KOPT-K1 (cell line): Measurements from ENCODE around the gene MZT1.

Experiments used
- H3K27ac ChIP-seq: fragments of 200-600 bp; sonication (generic); 2 replicates; pipeline ENCODE4 v1.5.1; 2016; ENCODE audit warnings: antibody characterized with exemption, mild to moderate bottlenecking, low read depth, low read length; ENCODE audit not compliant: poor library complexity, severe bottlenecking
- H3K36me3 ChIP-seq: fragments of 200-600 bp; sonication (generic); 2 replicates; pipeline ENCODE4 v1.5.1; 2017; ENCODE audit warnings: antibody characterized with exemption, mild to moderate bottlenecking, low read length, moderate library complexity; ENCODE audit not compliant: insufficient read depth
- H3K9me3 ChIP-seq: fragments of 200-600 bp; sonication (generic); 2 replicates; pipeline ENCODE4 v1.5.1; 2017; ENCODE audit warnings: antibody characterized with exemption, low read length, mild to moderate bottlenecking; ENCODE audit not compliant: insufficient read depth, poor library complexity, severe bottlenecking

The MZT1 gene

DNA sequence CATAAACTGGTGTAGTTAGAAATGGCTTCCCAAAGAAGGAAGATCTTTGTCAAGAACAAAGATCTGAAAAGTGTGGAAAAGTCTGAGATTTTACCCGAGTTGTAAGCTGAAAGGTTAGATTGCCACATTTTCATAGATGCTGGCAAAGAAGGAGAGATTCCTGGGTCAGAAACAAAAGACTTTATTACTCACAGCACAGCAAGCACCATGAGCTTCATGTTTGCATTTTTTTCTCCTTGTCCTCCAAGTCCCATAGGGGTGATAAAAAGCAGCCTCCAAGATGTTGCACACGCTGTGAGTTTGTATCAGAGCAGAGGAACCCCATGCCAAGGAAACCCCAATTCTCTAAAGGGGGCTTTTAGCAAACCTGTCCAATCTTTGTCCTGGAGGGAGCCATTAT lies 29.3 kb downstream of the MZT1 start:
- no peak overlapping the region for H3K27ac ChIP-seq

DNA sequence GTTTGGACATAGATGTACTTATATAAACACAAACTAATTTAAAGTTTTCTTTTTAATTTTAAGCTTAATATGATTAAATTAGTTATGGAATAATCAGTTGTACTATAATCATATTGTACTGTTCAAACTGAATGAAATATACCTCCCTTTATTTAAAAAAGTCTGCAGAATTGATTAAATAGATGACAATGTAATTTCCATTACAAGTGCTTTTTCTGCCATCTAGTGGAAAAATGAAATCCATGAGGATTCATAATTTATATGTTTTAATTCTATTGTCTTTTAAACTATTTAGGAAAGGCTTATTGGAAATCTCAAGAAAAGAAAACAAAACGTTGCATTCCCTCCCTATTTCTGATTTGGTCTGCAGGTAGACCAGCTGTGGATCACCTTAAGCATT lies 30.9 kb downstream of the MZT1 start:
- Histone ChIP-seq H3K36me3 (no peaks in the 10 kb centered on the region), H3K27ac (no peak overlapping the region)

More for the DNA sequence above, 29.3 kb downstream of the MZT1 start:
- Histone ChIP-seq H3K9me3 (no peaks in the 10 kb centered on the region), H3K36me3 (no peaks in the 10 kb centered on the region)

DNA sequence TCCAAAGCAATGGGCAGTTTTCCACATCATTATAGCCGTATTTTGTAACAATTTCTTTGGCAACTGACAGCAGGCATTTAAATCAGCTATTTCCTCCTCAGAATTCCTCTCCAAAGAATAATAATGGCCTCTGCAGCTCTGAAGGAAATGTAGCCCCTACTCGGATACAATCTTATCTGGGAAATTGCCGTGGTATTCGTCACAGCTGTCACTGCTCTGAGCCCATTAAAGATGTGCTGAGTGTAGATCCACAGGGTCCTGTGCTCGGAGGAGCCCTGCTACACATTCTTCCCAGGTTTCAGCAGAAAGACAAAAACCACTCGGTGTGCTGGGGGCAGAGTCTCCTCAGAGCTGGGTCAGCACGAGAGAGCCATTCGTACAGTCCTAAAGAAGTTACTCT lies 33.1 kb downstream of the MZT1 start:
- H3K9me3 ChIP-seq = peaks cover 19% of the 10 kb centered on the region
- no peaks in the 10 kb centered on the region for H3K36me3 ChIP-seq
- no peak overlapping the region for H3K27ac ChIP-seq

More for the DNA sequence above, 30.9 kb downstream of the MZT1 start:
- H3K9me3 ChIP-seq = peaks cover 13% of the 10 kb centered on the region

DNA sequence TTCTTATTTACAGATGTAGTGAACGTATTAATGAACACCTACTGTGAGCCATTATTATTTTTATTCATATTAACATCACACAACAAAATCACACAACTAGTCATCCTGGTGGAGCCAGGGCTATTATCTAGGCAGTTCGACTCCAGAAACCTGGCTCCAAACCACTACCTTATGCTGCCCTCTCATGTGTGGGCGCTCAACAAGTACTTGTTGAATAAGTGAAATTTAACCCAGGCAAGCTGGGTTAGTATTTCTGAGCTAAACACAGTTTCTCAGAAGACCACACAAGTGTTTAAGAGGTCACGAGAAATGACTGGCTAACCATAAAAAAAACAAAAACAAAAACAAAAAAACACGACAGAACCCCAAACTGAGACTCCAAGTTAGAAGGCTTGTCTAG lies 33.6 kb downstream of the MZT1 start:
- H3K36me3 ChIP-seq = no peaks in the 10 kb centered on the region
- H3K27ac ChIP-seq = no peak overlapping the region
- H3K9me3 ChIP-seq = peaks cover 19% of the 10 kb centered on the region

DNA sequence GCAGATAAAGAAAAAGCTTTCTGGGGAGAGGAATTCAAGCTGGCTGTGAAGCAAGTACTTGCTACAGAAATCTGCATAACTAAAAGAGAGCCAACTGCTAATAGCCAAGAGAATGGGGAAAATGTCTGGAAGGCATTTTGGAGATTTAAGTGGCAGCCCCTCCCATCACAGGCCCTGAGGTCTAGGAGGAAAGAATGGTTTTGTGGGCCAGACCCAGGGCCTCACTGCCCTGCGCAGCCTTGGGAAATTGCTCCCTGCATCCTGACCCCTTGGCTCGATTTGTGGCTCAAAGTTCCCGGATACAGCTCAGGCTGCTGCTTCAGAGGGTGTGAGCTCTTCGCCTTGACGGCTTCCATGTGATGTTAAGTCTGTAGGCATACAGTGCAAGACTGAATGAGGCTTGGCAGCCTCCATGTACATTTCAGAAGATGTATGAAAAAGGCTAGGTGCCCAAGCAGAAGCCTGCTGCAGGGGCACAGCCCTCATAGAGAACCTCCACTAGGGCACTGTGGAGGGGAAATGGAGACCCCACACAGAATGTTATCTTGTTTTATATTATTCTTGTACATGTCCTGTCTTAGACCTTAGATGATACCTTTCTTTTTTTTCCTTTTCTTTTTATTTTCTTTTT lies 34.4 kb downstream of the MZT1 start:
- no peak overlapping the region for H3K27ac ChIP-seq
- H3K36me3 ChIP-seq = no peaks in the 10 kb centered on the region
- peaks cover 19% of the 10 kb centered on the region for H3K9me3 ChIP-seq

DNA sequence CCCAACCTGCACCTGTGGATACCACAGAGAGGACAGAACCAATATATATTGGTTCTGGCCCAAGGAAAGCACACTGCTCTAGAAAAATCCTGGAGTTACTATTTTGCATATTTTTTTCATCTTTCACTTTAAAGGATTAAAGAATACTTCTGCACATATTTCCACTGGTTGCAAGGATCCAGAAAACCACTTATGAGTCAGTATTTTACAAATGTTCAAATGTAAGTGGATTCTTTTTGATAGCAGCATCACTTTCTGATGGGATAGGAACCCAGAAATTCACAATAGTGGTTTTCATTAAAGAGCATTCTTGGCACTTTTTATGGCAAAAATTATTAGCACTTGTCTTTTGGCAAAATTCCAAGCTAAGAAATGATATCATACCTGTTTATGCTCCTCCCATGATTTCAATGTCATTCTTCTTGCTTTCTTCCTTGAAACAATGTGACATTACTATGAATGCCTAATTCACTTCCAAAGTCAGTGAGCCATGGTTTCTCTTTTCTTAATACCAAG lies 38.2 kb downstream of the MZT1 start:
- Histone ChIP-seq H3K9me3 (peaks cover 19% of the 10 kb centered on the region), H3K27ac (no peak overlapping the region)

DNA sequence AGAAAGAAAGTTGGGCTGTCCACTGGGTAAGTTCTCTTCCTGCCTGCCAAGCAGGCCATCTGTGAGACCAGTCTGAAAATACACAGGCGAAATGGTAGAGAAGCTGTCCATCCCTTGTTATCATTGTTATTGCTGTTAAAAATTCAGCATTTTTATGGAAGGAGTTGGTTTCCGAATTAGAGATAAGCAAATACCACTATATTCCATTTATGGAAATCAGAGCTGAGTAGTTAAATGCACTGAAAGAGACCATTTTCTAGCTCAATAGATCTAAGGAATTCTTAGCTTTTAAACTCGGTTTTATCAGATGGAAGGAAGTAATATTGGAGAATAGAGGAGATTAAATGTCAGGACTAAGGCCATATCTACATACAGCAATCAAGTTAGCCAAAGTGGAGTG lies 40.7 kb downstream of the MZT1 start:
- H3K27ac ChIP-seq = no peak overlapping the region
- no peaks in the 10 kb centered on the region for H3K36me3 ChIP-seq
- H3K9me3 ChIP-seq = peaks cover 8% of the 10 kb centered on the region

More for the DNA sequence above, 38.2 kb downstream of the MZT1 start:
- no peaks in the 10 kb centered on the region for H3K36me3 ChIP-seq

DNA sequence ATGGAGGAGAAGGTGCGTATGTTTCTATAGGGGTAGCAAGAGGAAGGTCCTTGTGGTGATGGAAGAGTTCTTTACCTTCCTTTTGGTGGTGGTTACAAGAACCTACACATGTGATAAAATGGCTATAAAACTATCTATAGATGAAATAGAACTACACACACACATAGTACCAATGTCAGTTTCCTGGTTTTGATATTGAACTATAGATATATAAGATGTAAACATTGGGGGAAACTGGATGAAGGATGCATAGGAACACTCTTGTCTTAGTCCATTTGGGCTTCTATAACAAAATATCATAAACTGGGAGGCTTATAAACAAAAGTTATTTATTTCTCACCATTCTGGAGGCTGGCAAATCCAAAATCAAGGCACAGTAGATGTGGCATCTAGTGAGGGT lies 47.1 kb downstream of the MZT1 start:
- Histone ChIP-seq H3K27ac (no peak overlapping the region), H3K36me3 (no peaks in the 10 kb centered on the region), H3K9me3 (no peaks in the 10 kb centered on the region)

DNA sequence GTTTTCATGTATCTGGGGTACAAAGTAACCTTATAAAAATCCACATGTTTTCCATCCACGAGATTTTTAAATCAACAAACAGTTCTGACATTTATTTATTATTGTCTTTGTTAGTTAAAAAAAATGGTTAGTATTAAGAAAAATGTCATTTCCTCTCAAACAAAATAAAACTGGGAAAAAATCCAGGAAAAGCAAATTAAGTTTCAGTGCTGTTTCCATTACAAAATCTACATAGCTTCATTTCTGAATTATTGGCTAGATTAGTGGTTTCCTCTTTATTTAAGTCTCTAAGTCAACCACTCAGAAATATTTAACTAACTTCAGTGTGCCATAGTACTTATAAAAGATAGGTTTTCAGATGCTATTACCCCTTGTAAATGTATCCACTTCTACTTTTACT lies 49.1 kb downstream of the MZT1 start:
- H3K27ac ChIP-seq = no peak overlapping the region
- no peaks in the 10 kb centered on the region for H3K36me3 ChIP-seq
- no peaks in the 10 kb centered on the region for H3K9me3 ChIP-seq

DNA sequence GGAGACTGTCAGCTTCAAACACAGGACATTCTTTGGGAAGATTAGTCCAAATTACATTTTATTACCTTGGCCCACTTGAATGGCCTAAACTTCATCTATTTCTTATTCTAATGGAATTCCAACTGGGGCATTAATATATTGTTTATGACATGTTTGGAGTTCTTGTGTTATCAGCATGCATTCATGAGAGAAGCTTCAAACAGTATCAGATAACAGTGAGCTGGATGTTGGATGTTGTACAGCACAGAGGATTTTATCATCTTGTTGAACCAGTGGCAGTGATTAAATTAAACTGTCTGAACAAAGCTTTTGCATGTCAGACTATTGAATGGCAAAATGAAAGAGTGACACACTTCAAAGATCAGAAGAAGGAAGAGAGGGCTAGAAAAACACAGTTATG lies 50.0 kb downstream of the MZT1 start:
- Histone ChIP-seq H3K36me3 (no peaks in the 10 kb centered on the region), H3K27ac (no peak overlapping the region), H3K9me3 (no peaks in the 10 kb centered on the region)

DNA sequence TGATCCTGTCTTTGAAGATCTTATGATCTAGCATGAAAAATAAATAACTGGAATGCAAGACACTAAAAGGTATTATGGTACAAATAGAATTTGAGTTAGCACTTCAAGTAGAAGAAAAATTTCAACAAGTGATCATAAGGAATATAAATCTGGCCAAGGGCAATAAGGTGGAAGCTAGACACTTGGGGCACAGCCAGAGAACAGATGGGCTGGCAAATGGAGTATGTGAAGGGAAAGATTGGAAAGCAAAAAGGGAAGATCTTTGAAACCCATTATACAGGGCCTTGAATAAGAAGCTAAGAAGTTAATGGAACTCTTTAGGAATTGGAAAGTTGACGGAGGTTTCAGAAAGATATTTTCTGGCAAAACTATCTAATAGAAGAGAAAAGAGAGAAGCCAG lies 61.0 kb downstream of the MZT1 start:
- Histone ChIP-seq H3K9me3 (no peaks in the 10 kb centered on the region), H3K27ac (no peak overlapping the region), H3K36me3 (no peaks in the 10 kb centered on the region)

DNA sequence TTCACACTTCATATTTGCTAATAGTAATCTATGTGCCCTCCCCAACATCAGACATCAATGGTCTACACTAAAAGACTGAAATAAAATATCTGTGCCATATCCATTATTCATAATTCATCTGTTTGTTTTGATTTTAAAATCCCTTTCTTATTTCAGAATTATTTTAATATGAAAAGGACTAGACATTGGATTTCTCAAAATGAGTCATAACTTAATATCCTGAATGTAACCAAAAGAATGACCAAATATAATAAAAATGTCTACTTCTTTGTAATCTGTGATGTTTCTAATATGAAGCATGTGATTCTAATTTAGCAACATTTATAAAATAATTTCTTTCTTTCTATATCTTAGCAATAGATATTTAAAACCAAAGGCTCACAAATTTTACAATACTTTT lies 64.9 kb downstream of the MZT1 start:
- no peaks in the 10 kb centered on the region for H3K9me3 ChIP-seq
- no peak overlapping the region for H3K27ac ChIP-seq
- no peaks in the 10 kb centered on the region for H3K36me3 ChIP-seq
